ENCODE data around the gene TMEM35B.
A peak's percentile ranks its signal among the peaks of the same experiment; 100 is the strongest.
"Not testable (repeated sequence)": the region's sequence is repeated elsewhere in the genome, so short reads cannot be mapped to it uniquely, and the experiment has no call there.

Gene TMEM35B

GRCh38 chr1:34994878-34995277 is 9.7 kb upstream of the TMEM35B start:
- Histone ChIP-seq H3K27ac (ENCODE audit: low read depth in 2 of 2, low read length in 2 of 2) (no peak overlapping the region), H3K9ac (ENCODE audit: low read depth in 1 of 2, low read length in 2 of 2) (no peak overlapping the region), H3K9me3 (ENCODE audit: control insufficient read depth in 2 of 2, low read length in 2 of 2) (no peaks in the 10 kb centered on the region), H3K36me3 (ENCODE audit: control insufficient read depth in 2 of 2, insufficient read depth in 2 of 2, low read length in 2 of 2) (peaks cover 4 to 7% of the 10 kb centered on the region in 2 donors), H3K4me1 (ENCODE audit: control insufficient read depth in 2 of 2, insufficient read depth in 2 of 2, low read length in 2 of 2) (no peaks in the 10 kb centered on the region), H3K4me3 (ENCODE audit: low read length in 2 of 2) (no peak overlapping the region), H3K27me3 (ENCODE audit: control insufficient read depth in 2 of 2, insufficient read depth in 2 of 2, low read length in 2 of 2) (no peaks in the 10 kb centered on the region)

GRCh38 chr1:34988581-34988980 is 3.4 kb upstream of the TMEM35B start:
- H3K36me3 ChIP-seq (ENCODE audit: control insufficient read depth in 2 of 2, insufficient read depth in 2 of 2, low read length in 2 of 2), result peaks cover 9 to 10% of the 10 kb centered on the region in 2 donors
- H3K4me3 ChIP-seq (ENCODE audit: low read length in 2 of 2), result no peak overlapping the region
- peaks cover 9 to 12% of the 10 kb centered on the region in 2 donors for H3K4me1 ChIP-seq (ENCODE audit: control insufficient read depth in 2 of 2, insufficient read depth in 2 of 2, low read length in 2 of 2)
- H3K27ac ChIP-seq (ENCODE audit: low read depth in 2 of 2, low read length in 2 of 2), result no peak overlapping the region
- no peaks in the 10 kb centered on the region for H3K27me3 ChIP-seq (ENCODE audit: control insufficient read depth in 2 of 2, insufficient read depth in 2 of 2, low read length in 2 of 2)
- no peak overlapping the region for H3K9ac ChIP-seq (ENCODE audit: low read depth in 1 of 2, low read length in 2 of 2)
- no peaks in the 10 kb centered on the region for H3K9me3 ChIP-seq (ENCODE audit: control insufficient read depth in 2 of 2, low read length in 2 of 2)

- Histone ChIP-seq H3K4me1 (ENCODE audit: control insufficient read depth in 2 of 2, insufficient read depth in 2 of 2, low read length in 2 of 2) (peaks cover 9 to 13% of the 10 kb centered on the region in 2 donors), H3K27ac (ENCODE audit: low read depth in 2 of 2, low read length in 2 of 2) (no peak overlapping the region), H3K9ac (ENCODE audit: low read depth in 1 of 2, low read length in 2 of 2) (no peak overlapping the region), H3K27me3 (ENCODE audit: control insufficient read depth in 2 of 2, insufficient read depth in 2 of 2, low read length in 2 of 2) (no peaks in the 10 kb centered on the region), H3K4me3 (ENCODE audit: low read length in 2 of 2) (no peak overlapping the region), H3K9me3 (ENCODE audit: control insufficient read depth in 2 of 2, low read length in 2 of 2) (no peaks in the 10 kb centered on the region), H3K36me3 (ENCODE audit: control insufficient read depth in 2 of 2, insufficient read depth in 2 of 2, low read length in 2 of 2) (peaks cover 9 to 10% of the 10 kb centered on the region in 2 donors)
These were observed 3.0 kb upstream of the TMEM35B start for GRCh38 chr1:34988147-34988546.

- Histone ChIP-seq H3K36me3 (ENCODE audit: control insufficient read depth in 2 of 2, insufficient read depth in 2 of 2, low read length in 2 of 2) (peaks cover 9 to 14% of the 10 kb centered on the region in 2 donors), H3K27me3 (ENCODE audit: control insufficient read depth in 2 of 2, insufficient read depth in 2 of 2, low read length in 2 of 2) (no peaks in the 10 kb centered on the region), H3K27ac (ENCODE audit: low read depth in 2 of 2, low read length in 2 of 2) (no peak overlapping the region), H3K9me3 (ENCODE audit: control insufficient read depth in 2 of 2, low read length in 2 of 2) (no peaks in the 10 kb centered on the region), H3K4me1 (ENCODE audit: control insufficient read depth in 2 of 2, insufficient read depth in 2 of 2, low read length in 2 of 2) (peaks cover 9 to 13% of the 10 kb centered on the region in 2 donors), H3K4me3 (ENCODE audit: low read length in 2 of 2) (no peak overlapping the region), H3K9ac (ENCODE audit: low read depth in 1 of 2, low read length in 2 of 2) (no peak overlapping the region)
These were observed 1.9 kb upstream of the TMEM35B start for GRCh38 chr1:34987018-34987417.

- H3K4me1 ChIP-seq (ENCODE audit: control insufficient read depth in 2 of 2, insufficient read depth in 2 of 2, low read length in 2 of 2), result peaks cover 9 to 13% of the 10 kb centered on the region in 2 donors
- H3K36me3 ChIP-seq (ENCODE audit: control insufficient read depth in 2 of 2, insufficient read depth in 2 of 2, low read length in 2 of 2), result peaks cover 11 to 14% of the 10 kb centered on the region in 2 donors
- H3K9me3 ChIP-seq (ENCODE audit: control insufficient read depth in 2 of 2, low read length in 2 of 2), result not testable (repeated sequence)
These were observed 410 bp upstream of the TMEM35B start for GRCh38 chr1:34985609-34985904.

GRCh38 chr1:34984435-34984792 is 733 bp downstream of the TMEM35B start:
- Histone ChIP-seq H3K36me3 (ENCODE audit: control insufficient read depth in 2 of 2, insufficient read depth in 2 of 2, low read length in 2 of 2) (peaks cover 11 to 14% of the 10 kb centered on the region in 2 donors), H3K27me3 (ENCODE audit: control insufficient read depth in 2 of 2, insufficient read depth in 2 of 2, low read length in 2 of 2) (no peaks in the 10 kb centered on the region), H3K4me1 (ENCODE audit: control insufficient read depth in 2 of 2, insufficient read depth in 2 of 2, low read length in 2 of 2) (peaks cover 9 to 13% of the 10 kb centered on the region in 2 donors), H3K27ac (ENCODE audit: low read depth in 2 of 2, low read length in 2 of 2) (peak overlapping the region; percentile 81 to 87), H3K9me3 (ENCODE audit: control insufficient read depth in 2 of 2, low read length in 2 of 2) (no peaks in the 10 kb centered on the region), H3K9ac (ENCODE audit: low read depth in 1 of 2, low read length in 2 of 2) (peak overlapping the region; percentile 84 to 95), H3K4me3 (ENCODE audit: low read length in 2 of 2) (peak overlapping the region; percentile 75 to 84)

More at GRCh38 chr1:34985609-34985904, 410 bp upstream of the TMEM35B start:
- Histone ChIP-seq H3K9ac (ENCODE audit: low read depth in 1 of 2, low read length in 2 of 2) (peak overlapping the region; percentile 52 to 95), H3K27ac (ENCODE audit: low read depth in 2 of 2, low read length in 2 of 2) (peak overlapping the region; percentile 81 to 87), H3K4me3 (ENCODE audit: low read length in 2 of 2) (peak overlapping the region; percentile 75 to 84)
- H3K27me3 ChIP-seq (ENCODE audit: control insufficient read depth in 2 of 2, insufficient read depth in 2 of 2, low read length in 2 of 2), result not testable (repeated sequence)

- no peaks in the 10 kb centered on the region for H3K27me3 ChIP-seq (ENCODE audit: control insufficient read depth in 2 of 2, insufficient read depth in 2 of 2, low read length in 2 of 2)
- peaks cover 12 to 14% of the 10 kb centered on the region in 2 donors for H3K36me3 ChIP-seq (ENCODE audit: control insufficient read depth in 2 of 2, insufficient read depth in 2 of 2, low read length in 2 of 2)
- peaks cover 9 to 13% of the 10 kb centered on the region in 2 donors for H3K4me1 ChIP-seq (ENCODE audit: control insufficient read depth in 2 of 2, insufficient read depth in 2 of 2, low read length in 2 of 2)
- peak overlapping the region; percentile 84 to 95 for H3K9ac ChIP-seq (ENCODE audit: low read depth in 1 of 2, low read length in 2 of 2)
- H3K27ac ChIP-seq (ENCODE audit: low read depth in 2 of 2, low read length in 2 of 2), result peak overlapping the region; percentile 81 to 87
- no peaks in the 10 kb centered on the region for H3K9me3 ChIP-seq (ENCODE audit: control insufficient read depth in 2 of 2, low read length in 2 of 2)
- peak overlapping the region; percentile 75 to 84 for H3K4me3 ChIP-seq (ENCODE audit: low read length in 2 of 2)
These were observed 1.3 kb downstream of the TMEM35B start for GRCh38 chr1:34983700-34984355.

- Histone ChIP-seq H3K4me1 (ENCODE audit: control insufficient read depth in 2 of 2, insufficient read depth in 2 of 2, low read length in 2 of 2) (peaks cover 9 to 13% of the 10 kb centered on the region in 2 donors), H3K4me3 (ENCODE audit: low read length in 2 of 2) (no peak overlapping the region), H3K9ac (ENCODE audit: low read depth in 1 of 2, low read length in 2 of 2) (no peak overlapping the region), H3K27me3 (ENCODE audit: control insufficient read depth in 2 of 2, insufficient read depth in 2 of 2, low read length in 2 of 2) (no peaks in the 10 kb centered on the region), H3K36me3 (ENCODE audit: control insufficient read depth in 2 of 2, insufficient read depth in 2 of 2, low read length in 2 of 2) (peaks cover 7 to 14% of the 10 kb centered on the region in 2 donors), H3K27ac (ENCODE audit: low read depth in 2 of 2, low read length in 2 of 2) (no peak overlapping the region), H3K9me3 (ENCODE audit: control insufficient read depth in 2 of 2, low read length in 2 of 2) (no peaks in the 10 kb centered on the region)
These were observed 2.2 kb downstream of the TMEM35B start for GRCh38 chr1:34982820-34983376.

- H3K27ac ChIP-seq (ENCODE audit: low read depth in 2 of 2, low read length in 2 of 2), result no peak overlapping the region
- H3K9ac ChIP-seq (ENCODE audit: low read depth in 1 of 2, low read length in 2 of 2), result no peak overlapping the region
- no peaks in the 10 kb centered on the region for H3K9me3 ChIP-seq (ENCODE audit: control insufficient read depth in 2 of 2, low read length in 2 of 2)
- H3K4me3 ChIP-seq (ENCODE audit: low read length in 2 of 2), result no peak overlapping the region
- H3K4me1 ChIP-seq (ENCODE audit: control insufficient read depth in 2 of 2, insufficient read depth in 2 of 2, low read length in 2 of 2), result peaks cover 9 to 11% of the 10 kb centered on the region in 2 donors
- H3K27me3 ChIP-seq (ENCODE audit: control insufficient read depth in 2 of 2, insufficient read depth in 2 of 2, low read length in 2 of 2), result no peaks in the 10 kb centered on the region
- H3K36me3 ChIP-seq (ENCODE audit: control insufficient read depth in 2 of 2, insufficient read depth in 2 of 2, low read length in 2 of 2), result peaks cover 3 to 9% of the 10 kb centered on the region in 2 donors
These were observed 4.4 kb downstream of the TMEM35B start for GRCh38 chr1:34980715-34981114.

GRCh38 chr1:34978921-34979320 is 6.2 kb downstream of the TMEM35B start:
- Histone ChIP-seq H3K9me3 (ENCODE audit: control insufficient read depth in 2 of 2, low read length in 2 of 2) (no peaks in the 10 kb centered on the region), H3K4me3 (ENCODE audit: low read length in 2 of 2) (no peak overlapping the region), H3K4me1 (ENCODE audit: control insufficient read depth in 2 of 2, insufficient read depth in 2 of 2, low read length in 2 of 2) (peaks cover 2 to 5% of the 10 kb centered on the region in 2 donors), H3K36me3 (ENCODE audit: control insufficient read depth in 2 of 2, insufficient read depth in 2 of 2, low read length in 2 of 2) (peaks cover 3 to 9% of the 10 kb centered on the region in 2 donors), H3K9ac (ENCODE audit: low read depth in 1 of 2, low read length in 2 of 2) (no peak overlapping the region), H3K27ac (ENCODE audit: low read depth in 2 of 2, low read length in 2 of 2) (no peak overlapping the region), H3K27me3 (ENCODE audit: control insufficient read depth in 2 of 2, insufficient read depth in 2 of 2, low read length in 2 of 2) (no peaks in the 10 kb centered on the region)

Measured in mucosa of rectum (tissue), 2 donors.